Hepatocyte (in vitro differentiated cells): ENCODE measurements around the gene SNX1.

Experiments
- EZH2 ChIP-seq: fragments of 200-600 bp; sonication (generic); IDR thresholded peaks from 2 replicates; pipeline ENCODE4 v1.6.1; 2016; ENCODE audit warnings: antibody characterized with exemption, mild to moderate bottlenecking, borderline replicate concordance
- TF ChIP-seq, protein P1 (sequence below): fragments of 200-600 bp; sonication (generic); IDR thresholded peaks from 2 replicates; pipeline ENCODE4 v1.5.1; 2016; ENCODE audit warnings: antibody characterized with exemption, mild to moderate bottlenecking; ENCODE audit not compliant: poor library complexity

DNA sequence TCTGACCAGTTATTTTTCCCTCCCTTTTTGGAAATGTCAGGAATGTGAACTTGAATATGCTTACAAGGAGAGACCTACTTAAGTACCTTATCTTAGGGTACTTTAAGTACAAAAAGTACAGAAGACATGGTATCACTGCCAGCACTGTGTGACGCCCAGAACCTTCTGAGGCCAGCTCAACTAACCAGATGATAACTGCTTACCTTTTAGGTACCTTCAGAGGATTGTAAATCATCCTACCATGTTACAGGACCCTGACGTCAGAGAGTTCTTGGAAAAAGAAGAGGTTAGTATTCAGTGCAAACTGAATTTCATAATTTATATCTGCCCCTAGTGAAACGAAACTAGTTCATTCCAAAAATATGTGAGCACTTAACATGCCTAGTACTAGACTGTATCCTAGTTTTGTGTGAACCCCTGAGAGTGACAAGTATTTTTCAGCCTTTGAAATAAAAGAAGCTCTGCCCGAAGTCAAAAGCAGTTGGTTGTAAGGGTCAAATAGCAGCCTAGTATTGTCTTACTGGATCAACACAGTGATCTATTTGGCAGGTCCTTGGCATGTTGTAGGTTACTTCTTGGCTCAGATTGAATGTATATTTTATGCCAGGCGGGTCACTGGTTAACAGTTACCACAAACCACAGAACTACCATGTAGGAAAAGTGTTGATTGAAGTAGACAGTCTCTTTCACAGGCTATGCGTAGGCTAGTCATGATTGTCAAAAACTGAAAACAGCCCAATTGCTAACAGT, 31.9 kb downstream of the SNX1 start:
- TF ChIP-seq, protein P1, sequence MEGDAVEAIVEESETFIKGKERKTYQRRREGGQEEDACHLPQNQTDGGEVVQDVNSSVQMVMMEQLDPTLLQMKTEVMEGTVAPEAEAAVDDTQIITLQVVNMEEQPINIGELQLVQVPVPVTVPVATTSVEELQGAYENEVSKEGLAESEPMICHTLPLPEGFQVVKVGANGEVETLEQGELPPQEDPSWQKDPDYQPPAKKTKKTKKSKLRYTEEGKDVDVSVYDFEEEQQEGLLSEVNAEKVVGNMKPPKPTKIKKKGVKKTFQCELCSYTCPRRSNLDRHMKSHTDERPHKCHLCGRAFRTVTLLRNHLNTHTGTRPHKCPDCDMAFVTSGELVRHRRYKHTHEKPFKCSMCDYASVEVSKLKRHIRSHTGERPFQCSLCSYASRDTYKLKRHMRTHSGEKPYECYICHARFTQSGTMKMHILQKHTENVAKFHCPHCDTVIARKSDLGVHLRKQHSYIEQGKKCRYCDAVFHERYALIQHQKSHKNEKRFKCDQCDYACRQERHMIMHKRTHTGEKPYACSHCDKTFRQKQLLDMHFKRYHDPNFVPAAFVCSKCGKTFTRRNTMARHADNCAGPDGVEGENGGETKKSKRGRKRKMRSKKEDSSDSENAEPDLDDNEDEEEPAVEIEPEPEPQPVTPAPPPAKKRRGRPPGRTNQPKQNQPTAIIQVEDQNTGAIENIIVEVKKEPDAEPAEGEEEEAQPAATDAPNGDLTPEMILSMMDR: no peak
- no peak for TF ChIP-seq EZH2
